ENCODE data around the gene MEI1. TPM values are rescaled to one million over a fixed set of nuclear protein-coding genes. Genes with fewer than 3 reads are reported as not detected.

Gene MEI1
- total RNA-seq, 1 experiment from 2014 or later, result 0.20 TPM

DNA sequence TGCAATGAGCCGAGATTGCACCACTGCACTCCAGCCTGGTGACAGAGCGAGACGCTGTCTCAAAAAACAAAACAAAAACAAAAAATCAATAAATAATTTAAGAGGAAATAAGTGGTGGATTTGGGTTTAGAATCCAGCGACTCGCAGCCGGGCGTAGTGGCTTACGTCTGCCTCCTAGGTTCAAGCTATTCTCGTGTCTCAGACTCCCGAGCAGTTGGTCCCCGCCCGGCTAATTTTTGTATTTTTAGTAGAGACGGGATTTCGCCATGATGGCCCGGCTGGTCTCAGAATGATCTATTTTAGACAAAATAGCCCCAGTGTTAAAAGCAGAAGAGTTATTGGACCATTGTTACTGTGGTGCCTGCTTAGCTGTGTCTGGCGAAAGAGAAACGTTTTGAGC, 40.4 kb upstream of the MEI1 start:
- no peak overlapping the region for H4K5ac ChIP-seq (ENCODE audit: insufficient read length, low read depth, low read length)
- no peak overlapping the region for H3K23ac ChIP-seq (ENCODE audit: insufficient read length, low read depth, low read length)
- H3T11ph ChIP-seq (ENCODE audit: low read length), result no peak overlapping the region
- no peaks in the 10 kb centered on the region for H3K79me1 ChIP-seq (ENCODE audit: insufficient read depth, low read depth, low read length, poor library complexity, severe bottlenecking)
- H3K14ac ChIP-seq (ENCODE audit: insufficient read depth, low read length), result no peak overlapping the region
- no peak overlapping the region for H3K27ac ChIP-seq (ENCODE audit: insufficient read length, low read depth, low read length)
- no peak overlapping the region; a peak in 1 of 7 replicates for H3K27ac Mint-ChIP-seq
- H3K4me1 Mint-ChIP-seq, result no peaks in the 10 kb centered on the region
- H2BK15ac ChIP-seq (ENCODE audit: low read depth, low read length), result no peak overlapping the region
- H2BK20ac ChIP-seq (ENCODE audit: low read depth, low read length, poor library complexity, severe bottlenecking), result no peak overlapping the region
- H3K9me3 ChIP-seq (ENCODE audit: control insufficient read depth, low read depth, low read length), result no peaks in the 10 kb centered on the region
- H3K27me3 ChIP-seq (ENCODE audit: insufficient read depth, low read length), result no peaks in the 10 kb centered on the region
- no peak overlapping the region for H3K4me3 Mint-ChIP-seq
- no peak for DNase-seq
- TF ChIP-seq, protein P1, sequence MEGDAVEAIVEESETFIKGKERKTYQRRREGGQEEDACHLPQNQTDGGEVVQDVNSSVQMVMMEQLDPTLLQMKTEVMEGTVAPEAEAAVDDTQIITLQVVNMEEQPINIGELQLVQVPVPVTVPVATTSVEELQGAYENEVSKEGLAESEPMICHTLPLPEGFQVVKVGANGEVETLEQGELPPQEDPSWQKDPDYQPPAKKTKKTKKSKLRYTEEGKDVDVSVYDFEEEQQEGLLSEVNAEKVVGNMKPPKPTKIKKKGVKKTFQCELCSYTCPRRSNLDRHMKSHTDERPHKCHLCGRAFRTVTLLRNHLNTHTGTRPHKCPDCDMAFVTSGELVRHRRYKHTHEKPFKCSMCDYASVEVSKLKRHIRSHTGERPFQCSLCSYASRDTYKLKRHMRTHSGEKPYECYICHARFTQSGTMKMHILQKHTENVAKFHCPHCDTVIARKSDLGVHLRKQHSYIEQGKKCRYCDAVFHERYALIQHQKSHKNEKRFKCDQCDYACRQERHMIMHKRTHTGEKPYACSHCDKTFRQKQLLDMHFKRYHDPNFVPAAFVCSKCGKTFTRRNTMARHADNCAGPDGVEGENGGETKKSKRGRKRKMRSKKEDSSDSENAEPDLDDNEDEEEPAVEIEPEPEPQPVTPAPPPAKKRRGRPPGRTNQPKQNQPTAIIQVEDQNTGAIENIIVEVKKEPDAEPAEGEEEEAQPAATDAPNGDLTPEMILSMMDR (conservative IDR thresholded peaks at IDR 0.05), result no peak
- no peak overlapping the region for H2BK120ac ChIP-seq (ENCODE audit: low read depth, low read length, poor library complexity, severe bottlenecking)
- no peak overlapping the region for H4K8ac ChIP-seq (replicated peaks; ENCODE audit: insufficient read length, low read depth, low read length)
- no peaks in the 10 kb centered on the region for H3K27me3 Mint-ChIP-seq (ENCODE audit: low read depth)
- H2BK5ac ChIP-seq (ENCODE audit: insufficient read length, low read length), result no peak overlapping the region
- no peak overlapping the region for H3K56ac ChIP-seq (ENCODE audit: insufficient read length, low read depth, low read length)
- peaks cover 49 to 93% (median 88%) of the 10 kb centered on the region in 3 experiments for H3K36me3 Mint-ChIP-seq (ENCODE audit: insufficient read depth in 1 of 3, low read depth in 3 of 3)
- H3K4ac ChIP-seq (ENCODE audit: low read depth, low read length), result no peak overlapping the region
- no peaks in the 10 kb centered on the region for H3K23me2 ChIP-seq (ENCODE audit: insufficient read length, low read depth, low read length, poor library complexity, severe bottlenecking)
- no peaks in the 10 kb centered on the region for H3K9me3 Mint-ChIP-seq
- no CpG with 5 or more reads among the region's 17 CpGs for WGBS (ENCODE audit: extremely low coverage, insufficient read length, low lambda C conversion rate)
- H3K4me2 ChIP-seq (ENCODE audit: insufficient read depth, insufficient read length, low read length), result no peak overlapping the region
- no peak overlapping the region for H2BK12ac ChIP-seq (ENCODE audit: insufficient read length, low read depth, low read length)
- peaks cover 3% of the 10 kb centered on the region for H4K20me1 ChIP-seq (ENCODE audit: control insufficient read depth, insufficient read depth, insufficient read length)
- no peak overlapping the region for H4K91ac ChIP-seq (ENCODE audit: insufficient read length, low read depth, low read length)
- H3K79me2 ChIP-seq (ENCODE audit: insufficient read depth, low read length), result no peaks in the 10 kb centered on the region
- no peak overlapping the region for H3K18ac ChIP-seq (ENCODE audit: insufficient read length, low read depth, low read length)
- H3K9ac ChIP-seq (ENCODE audit: extremely low read depth, insufficient read length, low read length), result no peak overlapping the region
- H2AK5ac ChIP-seq (ENCODE audit: insufficient read length, low read length), result no peak overlapping the region
- no peaks in the 10 kb centered on the region for H3K4me1 ChIP-seq (ENCODE audit: insufficient read depth, low read length)
- H2AFZ ChIP-seq (ENCODE audit: low read length), result no peak overlapping the region

Data from H9 (cell line).